ENCODE results near the gene SYNJ2.
A peak's percentile ranks its signal among the peaks of the same experiment; 100 is the strongest.
"Not testable (repeated sequence)": the region's sequence is repeated elsewhere in the genome, so short reads cannot be mapped to it uniquely, and the experiment has no call there.

The SYNJ2 gene

GRCh38 chr6:157981395-157982101 lies at the start of gene SYNJ2:
Gene SYNJ2 (plus strand): TSS chr6:157981863. CDS start chr6:157981962, 99 bp downstream.
- peak; percentile 83 for DNase-seq

GRCh38 chr6:157935786-157936185 lies 45.9 kb upstream of the SYNJ2 start:
- DNase-seq: no peak

GRCh38 chr6:157937318-157937717 lies 44.3 kb upstream of the SYNJ2 start:
- DNase-seq: no peak

GRCh38 chr6:157937916-157938315 lies 43.7 kb upstream of the SYNJ2 start:
- DNase-seq: no peak

- not testable (repeated sequence) for DNase-seq
These were observed 41.2 kb upstream of the SYNJ2 start for GRCh38 chr6:157940375-157941036.

- no peak for DNase-seq
These were observed 40.4 kb upstream of the SYNJ2 start for GRCh38 chr6:157941101-157941863.

- DNase-seq: no peak
These were observed 39.3 kb upstream of the SYNJ2 start for GRCh38 chr6:157942351-157942750.

GRCh38 chr6:157943249-157943963 lies 38.3 kb upstream of the SYNJ2 start:
- no peak for DNase-seq

GRCh38 chr6:157943964-157944283 lies 37.7 kb upstream of the SYNJ2 start:
- no peak for DNase-seq

GRCh38 chr6:157944983-157945931 lies 36.4 kb upstream of the SYNJ2 start:
- no peak for DNase-seq

- DNase-seq: no peak
These were observed 35.5 kb upstream of the SYNJ2 start for GRCh38 chr6:157946053-157946617.

- no peak for DNase-seq
These were observed 34.7 kb upstream of the SYNJ2 start for GRCh38 chr6:157946865-157947532.

GRCh38 chr6:157950899-157951298 lies 30.8 kb upstream of the SYNJ2 start:
- not testable (repeated sequence) for DNase-seq

- DNase-seq: no peak
These were observed 29.8 kb upstream of the SYNJ2 start for GRCh38 chr6:157951828-157952227.

- no peak for DNase-seq
These were observed 28.8 kb upstream of the SYNJ2 start for GRCh38 chr6:157952861-157953351.

- no peak for DNase-seq
These were observed 28.0 kb upstream of the SYNJ2 start for GRCh38 chr6:157953580-157954091.

GRCh38 chr6:157954150-157955117 lies 27.2 kb upstream of the SYNJ2 start:
- DNase-seq: no peak

- DNase-seq: no peak
These were observed 26.0 kb upstream of the SYNJ2 start for GRCh38 chr6:157955675-157956074.

- no peak for DNase-seq
These were observed 25.4 kb upstream of the SYNJ2 start for GRCh38 chr6:157956171-157956730.

Data from CD4-positive, alpha-beta T cell treated with Interleukin-15 for 1 hour (primary cell).